Activated effector memory CD4-positive, alpha-beta T cell treated with anti-CD3 and anti-CD28 coated beads, Interleukin-2, amount 50 U/mL, for 16 hours (primary cell): ENCODE measurements around the gene NCDN.

Source experiments
- DNase-seq: peaks from one replicate; pipeline ENCODE4 v3.0.0-alpha.2; 2020

The NCDN gene

DNA sequence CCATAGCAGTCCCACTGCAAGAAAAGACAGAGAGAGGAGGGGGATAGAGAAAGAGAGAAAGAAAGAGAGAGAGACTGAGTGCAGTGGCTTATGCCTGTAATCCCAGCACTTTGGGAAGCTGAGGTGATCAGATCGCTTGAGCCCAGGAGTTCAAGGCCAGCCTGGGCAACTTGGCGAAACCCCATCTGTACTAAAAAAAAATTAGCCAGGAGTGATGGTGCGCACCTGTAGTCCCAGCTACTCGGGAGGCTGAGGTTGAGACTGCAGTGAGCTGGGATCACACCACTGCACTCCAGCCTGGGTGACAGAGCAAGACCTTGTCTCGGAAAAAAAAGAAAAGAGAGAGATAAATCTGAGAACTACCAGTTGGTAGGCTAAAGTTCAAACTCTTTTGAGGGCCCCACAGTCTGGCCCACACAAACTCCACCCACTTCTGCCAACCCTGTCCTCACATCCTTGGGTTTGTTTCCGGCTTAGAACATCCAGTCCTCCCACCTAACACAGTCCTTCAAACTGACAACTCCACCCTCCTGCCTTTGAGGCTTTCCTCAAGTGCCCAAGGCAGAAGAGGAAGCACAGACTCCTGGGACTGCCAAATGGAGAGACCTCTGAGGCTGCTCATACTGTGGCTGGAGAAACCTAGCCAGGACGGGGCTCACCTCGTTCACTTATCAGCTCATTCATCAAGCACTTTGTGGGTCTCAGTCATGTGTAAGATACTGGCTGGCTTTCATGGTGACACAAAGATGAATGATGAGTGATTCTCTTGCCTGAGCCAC is 35.6 kb downstream of the NCDN start:
- no peak for DNase-seq

- DNase-seq: no peak
These were observed 36.6 kb downstream of the NCDN start for GRCh38 chr1:35594005-35594760.

DNA sequence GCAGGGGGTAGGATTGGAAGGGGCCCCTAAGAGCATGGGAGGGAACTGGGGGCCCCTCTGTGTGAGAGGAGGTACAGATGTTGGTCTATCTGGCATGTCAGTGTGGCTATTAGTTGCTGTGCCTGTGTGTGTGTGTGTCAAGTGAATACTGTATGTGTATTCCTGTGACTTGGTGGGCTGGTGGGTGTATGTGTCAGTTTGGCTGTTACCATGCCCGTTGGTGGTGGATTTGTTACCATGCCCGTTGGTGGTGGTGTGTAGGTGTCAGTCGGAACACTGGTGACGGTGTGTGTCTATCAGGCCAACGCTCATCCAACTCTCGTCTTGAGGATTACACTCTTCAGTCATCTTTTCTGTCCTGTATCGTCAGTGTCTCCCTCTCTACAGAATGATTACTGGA is 38.1 kb downstream of the NCDN start:
- DNase-seq: no peak

- DNase-seq: no peak
These were observed 40.3 kb downstream of the NCDN start for GRCh38 chr1:35597870-35598269.

DNA sequence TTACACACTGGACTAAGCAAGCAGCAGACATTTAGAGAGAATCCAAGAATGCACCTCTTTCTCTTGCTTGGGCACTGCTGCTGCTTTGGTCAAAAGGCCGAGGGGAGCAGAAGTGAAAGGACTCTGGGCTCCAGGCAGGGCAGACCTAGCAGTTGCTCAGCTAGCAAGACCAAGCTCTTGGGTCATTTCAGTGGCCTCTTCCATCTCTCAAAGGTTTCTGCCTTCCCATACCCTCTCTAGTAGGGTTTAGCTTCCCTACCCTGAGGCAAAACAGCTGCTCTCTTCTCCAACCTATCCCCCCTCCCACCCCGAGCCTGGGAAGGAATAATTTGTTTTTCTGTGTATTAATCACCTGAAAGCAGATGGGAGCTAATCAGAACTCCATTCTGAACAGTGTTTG is 41.3 kb downstream of the NCDN start:
- no peak for DNase-seq

- no peak for DNase-seq
These were observed 41.8 kb downstream of the NCDN start for GRCh38 chr1:35599411-35599810.

DNA sequence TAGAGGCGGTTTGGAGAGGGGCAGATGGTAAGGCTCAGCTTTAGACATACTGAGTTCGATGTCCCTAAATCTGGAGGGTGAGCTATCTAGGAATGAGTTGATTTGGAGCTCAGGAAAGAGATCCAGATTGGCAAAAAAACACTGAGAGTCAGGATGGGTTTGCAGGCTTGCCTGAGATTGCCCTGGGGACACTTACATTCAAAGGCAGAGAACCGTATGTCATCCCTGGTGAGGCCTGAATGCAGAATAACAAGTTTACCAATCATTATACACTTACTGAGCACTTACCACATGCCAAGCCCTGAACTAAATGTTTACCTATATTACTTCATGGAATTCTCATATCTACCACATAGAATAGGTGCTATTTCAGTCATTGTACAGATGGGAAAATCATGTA is 43.0 kb downstream of the NCDN start:
- DNase-seq: no peak

DNA sequence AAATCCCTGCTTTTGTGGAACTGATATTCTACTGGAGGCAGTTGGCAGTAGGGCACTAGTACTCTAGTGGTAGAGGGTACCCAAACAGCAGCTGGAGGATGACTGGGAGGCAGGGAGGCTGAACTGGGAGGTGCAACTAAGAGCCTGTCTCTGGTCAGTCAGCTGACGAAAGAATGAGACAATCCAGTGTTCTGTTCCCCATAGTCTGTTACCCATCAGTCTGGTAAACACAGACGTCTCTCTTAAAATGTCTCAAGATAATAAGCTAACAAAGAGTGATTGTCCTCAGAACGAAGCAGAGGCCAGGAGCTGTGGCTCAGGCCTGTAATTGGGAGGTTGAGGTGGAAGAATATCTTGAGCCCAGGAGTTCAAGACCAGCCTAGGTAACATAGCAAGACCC is 45.9 kb downstream of the NCDN start:
- DNase-seq: no peak

DNA sequence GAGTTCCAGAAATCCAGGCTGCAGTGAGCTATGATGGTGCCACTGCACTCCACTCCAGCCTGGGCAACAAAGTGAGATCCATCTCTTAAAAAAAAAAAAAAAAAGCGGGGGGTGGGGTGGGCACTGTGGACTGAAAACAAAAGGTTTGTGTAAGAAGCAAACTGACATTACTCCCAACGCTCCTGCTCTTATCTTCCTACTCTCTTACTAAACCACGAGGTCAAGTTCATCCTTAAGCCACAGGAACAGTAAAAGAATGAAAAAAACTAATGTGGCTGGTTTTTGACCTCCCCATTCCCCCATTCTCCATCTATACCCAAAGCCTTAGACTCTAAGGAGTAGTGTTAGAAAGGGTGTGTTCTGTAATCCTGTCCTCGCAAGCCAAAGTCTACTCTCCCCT is 46.3 kb downstream of the NCDN start:
- DNase-seq: no peak

- no peak for DNase-seq
These were observed 47.7 kb downstream of the NCDN start for GRCh38 chr1:35605071-35605866.

DNA sequence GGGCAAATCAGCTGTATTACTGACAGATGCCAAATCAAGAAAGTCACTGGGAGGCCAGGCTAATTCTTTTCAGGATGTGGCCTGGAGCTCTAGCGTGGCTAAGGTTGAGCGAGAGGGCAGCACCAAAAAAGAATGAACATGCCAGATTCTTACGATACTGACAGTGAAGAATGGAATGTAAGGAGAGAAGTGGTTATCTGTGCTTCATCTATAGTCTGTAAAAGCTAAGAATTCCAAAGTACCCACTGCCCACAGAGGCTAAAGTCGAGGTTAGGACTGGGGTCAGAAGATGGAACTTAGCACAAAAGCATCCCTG is 48.2 kb downstream of the NCDN start:
- DNase-seq: no peak

DNA sequence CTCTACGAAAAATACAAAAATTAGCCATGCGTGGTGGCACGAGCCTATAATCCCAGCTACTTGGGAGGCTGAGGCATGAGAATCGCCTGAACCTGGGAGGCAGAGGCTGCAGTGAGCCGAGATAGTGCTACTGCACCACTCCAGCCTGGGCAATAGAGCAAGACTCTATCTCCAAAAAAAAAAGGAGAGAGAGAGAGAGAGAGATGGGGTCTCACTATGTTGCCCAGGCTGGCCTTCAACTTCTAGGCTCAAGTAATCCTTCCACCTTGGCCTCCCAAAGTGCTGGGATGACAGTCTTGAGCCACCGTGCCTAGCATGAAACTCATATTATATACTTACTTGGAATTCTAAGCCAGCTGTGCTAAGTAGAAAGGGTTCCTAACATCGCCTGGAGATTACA is 54.1 kb downstream of the NCDN start:
- DNase-seq: no peak

DNA sequence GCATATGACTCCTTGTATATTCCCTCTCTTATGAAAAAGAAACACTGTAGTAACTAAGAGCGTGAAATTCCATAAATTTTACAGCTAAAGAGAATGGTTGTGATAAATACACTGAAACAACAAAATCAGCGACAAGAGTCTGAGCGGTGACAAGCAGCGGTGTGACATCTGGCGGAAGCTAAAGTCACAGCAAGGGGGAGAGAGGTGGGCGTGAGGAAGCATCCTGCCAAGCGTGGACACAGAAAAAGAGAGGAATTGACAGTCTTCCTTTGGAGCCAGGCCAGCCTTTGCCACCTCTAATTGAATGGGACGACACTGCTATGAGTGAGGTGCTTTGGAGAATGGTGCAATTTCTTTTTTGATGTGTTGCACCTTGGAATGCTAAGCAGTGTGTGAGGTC is 57.8 kb downstream of the NCDN start:
- DNase-seq: no peak
